Stromal cell of bone marrow (primary cell): ENCODE data around the gene HEATR5A.
A peak's percentile ranks its signal among the peaks of the same experiment; 100 is the strongest.
"Not testable (repeated sequence)": the region's sequence is repeated elsewhere in the genome, so short reads cannot be mapped to it uniquely, and the experiment has no call there.

Experiments
- DNase-seq: peaks from one replicate; pipeline ENCODE4 v3.0.0-alpha.2; 2012; ENCODE audit warnings: low read depth

HEATR5A gene

DNA sequence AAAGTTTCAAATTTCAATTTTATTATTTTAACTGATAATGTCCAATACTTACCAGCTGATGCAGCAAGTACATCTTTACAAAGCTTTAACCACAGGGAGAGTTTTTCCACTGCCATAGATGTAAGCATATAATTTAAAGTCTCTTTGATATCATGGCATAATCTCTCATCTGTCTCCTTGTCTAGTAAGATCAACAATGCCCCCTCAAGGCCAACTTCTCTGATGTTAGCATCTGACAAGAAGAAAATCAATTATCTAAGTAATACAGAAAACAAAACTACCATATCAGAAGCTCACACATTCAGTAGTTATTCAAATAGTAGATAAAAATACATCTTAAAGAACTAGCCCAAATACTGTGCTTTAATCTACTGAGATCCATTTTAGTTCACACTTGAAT, 94.2 kb downstream of the HEATR5A start:
- DNase-seq: peak; percentile 37

DNA sequence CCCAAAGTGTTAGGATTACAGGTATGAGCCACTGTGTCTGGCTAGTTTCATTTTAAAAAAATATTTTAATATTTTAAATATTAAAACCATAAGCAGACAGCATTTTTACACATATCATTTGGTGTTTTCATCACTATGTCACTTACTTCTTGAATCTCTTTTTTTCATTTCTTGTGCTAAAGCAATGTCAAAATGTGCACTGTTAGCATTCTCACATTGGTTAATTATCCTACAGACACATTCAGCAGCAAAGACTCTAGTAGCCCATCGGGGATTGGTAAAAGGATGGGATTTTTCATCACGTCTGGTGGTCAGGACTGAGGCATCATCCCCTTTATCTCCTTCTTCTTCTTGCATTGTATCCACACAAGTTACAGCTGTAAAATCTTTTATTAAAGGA, 96.9 kb downstream of the HEATR5A start:
- DNase-seq: no peak

DNA sequence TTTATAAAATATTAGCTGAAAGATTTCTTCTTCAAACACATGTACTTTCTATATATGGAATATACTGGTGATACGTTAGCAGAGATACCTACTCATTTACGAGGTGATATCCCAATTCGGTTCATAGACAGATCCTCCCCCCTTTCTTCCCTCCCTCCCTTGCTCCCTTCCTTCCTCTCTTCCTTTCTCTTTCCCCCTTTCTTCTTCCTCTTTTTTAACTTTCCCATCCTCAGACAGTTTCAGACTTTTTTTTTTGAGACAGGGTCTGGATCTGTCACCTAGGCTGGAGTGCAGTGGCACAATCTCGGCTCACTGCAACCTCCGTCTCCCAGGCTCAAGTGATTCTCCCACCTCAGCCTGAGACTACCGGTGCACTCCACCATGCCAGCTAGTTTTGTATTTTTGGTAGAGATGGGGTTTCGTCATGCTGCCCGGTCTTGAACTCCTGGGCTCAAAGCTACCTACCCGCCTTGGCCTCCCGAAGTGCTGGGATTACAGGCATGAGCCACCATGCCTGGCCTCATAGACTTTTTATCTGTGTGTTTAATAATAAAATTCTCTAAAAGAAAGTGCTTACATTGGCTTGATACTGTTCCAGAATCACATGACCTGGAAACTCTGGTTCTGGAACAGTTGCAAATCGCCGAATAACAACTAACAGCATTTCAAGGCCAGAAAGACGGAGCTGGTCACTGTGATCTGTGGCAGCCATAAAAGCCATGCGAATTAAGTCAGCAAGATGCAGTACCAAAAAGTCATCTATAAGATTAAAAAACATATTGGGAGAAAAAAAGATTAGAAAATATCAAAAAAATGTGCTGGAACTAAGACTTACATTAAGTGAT, 99.2 kb downstream of the HEATR5A start:
- DNase-seq: no peak

DNA sequence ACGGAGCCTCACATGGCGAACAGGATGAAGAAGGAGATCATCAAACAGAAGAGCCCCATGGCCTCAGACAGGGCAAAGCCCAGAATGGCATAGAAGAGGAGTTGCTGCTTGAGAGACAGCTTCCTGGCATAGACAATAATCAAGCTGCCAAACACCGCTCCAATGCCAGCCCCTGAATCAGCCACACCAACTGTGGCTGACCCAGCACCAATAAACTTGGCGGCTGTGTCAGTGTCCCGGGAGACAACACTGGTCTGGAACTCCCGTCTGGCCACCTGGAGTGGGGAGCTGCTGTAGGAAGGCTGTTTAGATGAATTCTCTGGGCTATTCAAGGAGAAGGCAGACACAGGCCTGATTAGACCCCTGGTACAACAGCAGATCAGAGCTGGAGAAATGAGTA, 100.1 kb downstream of the HEATR5A start:
- no peak for DNase-seq

DNA sequence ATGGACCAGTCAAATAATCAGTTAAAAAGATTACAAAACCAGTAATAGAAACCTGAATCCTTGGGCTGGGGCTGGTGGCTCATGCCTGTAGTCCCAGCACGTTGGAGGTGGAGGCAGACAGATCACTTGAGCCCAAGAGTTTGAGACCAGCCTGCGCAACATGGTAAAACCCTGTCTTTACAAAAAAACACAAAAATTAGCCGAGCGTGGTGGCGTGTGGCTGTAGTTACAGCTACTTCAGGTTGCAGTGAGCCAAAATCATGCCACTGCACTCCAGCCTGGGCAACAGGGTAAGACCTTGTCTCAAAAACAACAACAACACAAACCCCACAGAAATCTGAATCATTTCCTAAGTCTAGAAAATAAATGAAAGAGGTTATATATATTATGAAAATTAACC, 100.6 kb downstream of the HEATR5A start:
- no peak for DNase-seq

DNA sequence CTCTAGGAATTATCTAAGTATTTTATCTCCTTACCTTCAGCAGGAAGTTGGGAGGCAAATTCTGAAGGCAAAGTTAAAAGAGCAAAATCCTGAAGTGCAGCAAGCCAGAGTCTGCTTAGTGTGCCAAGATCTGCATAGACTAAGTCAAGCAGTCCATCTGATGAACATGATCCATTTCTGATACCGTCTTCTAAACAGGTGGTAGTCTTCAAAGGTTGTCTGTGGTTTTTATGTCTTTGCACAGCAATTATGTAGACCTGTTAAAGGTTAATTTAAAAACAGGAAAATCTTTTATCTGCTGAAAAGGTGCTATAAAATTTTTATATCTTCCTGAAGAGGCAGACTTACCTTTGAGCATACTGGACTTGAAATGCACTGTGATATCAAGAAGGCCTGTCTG, 107.4 kb downstream of the HEATR5A start:
- DNase-seq: no peak

DNA sequence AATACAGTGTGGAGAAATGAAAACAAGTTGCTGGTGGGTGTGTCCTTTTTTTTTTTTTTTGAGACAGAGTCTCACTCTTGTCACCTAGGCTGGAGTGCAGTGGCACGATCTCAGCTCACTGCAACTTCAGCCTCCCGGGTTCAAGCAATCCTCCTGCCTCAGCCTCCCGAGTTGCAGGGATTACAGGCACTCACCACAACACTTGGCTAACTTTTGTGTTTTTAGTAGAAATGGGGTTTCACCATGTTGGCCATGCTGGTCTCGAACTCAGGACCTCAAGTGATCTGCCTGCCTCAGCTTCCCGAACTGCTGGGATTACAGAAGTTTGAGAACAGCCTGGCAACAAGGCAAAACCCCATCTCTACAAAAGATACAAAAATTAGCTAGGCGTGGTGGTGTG, 108.0 kb downstream of the HEATR5A start:
- not testable (repeated sequence) for DNase-seq

DNA sequence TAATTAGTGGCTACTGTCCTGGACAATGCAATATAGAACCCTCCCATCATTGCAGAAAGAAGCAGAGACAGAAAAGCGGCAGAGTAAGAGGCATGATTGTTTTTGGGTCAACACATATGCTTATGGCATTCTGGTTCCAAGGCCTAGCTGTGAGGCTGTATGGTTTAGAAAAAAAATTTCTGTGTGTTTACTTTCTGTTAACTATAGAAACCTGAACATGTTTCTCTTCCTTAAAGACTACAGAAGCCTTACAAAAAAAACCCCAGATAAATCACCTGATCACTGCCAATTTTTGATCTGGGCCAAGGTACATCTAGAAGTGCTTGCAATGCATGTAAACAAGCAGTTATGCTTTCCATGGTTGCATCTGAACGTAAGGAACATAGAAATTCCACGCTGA, 112.7 kb downstream of the HEATR5A start:
- DNase-seq: no peak

DNA sequence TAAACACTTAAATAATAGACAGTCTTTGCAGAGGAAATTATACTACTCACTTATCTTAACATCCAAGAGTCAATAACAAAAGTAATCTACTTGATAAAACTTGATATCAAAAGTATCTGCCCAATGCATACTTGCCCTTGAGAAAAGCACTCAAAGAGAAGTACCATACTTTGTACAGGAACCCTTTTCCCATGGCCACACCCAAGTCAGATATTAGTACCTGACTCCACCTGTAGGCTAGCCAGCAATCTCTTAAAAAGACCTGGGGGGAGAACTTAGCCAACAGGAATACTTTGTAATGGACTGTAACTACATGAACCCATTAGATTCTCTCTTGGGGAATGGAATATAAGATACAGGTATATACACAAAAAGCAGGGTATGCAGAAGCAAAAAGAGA, 113.2 kb downstream of the HEATR5A start:
- no peak for DNase-seq

DNA sequence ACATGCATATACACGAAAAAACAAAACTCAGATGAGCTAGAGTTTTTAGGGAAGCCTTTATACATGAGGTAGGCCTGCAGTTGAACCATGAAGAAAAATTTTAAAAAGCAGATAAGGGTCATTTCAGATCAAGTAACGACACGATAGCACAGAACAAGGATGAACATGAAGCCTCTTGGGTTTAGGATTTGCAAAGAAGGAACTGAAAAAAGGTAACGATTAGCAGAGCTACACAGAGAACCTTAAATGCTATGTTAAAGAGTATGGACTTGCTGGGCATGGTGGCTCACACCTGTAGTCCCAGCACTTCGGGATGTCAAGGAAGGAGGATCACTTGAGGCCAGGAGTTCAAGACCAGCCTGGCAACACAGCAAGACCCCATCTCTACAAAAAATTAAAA, 116.7 kb downstream of the HEATR5A start:
- no peak for DNase-seq

DNA sequence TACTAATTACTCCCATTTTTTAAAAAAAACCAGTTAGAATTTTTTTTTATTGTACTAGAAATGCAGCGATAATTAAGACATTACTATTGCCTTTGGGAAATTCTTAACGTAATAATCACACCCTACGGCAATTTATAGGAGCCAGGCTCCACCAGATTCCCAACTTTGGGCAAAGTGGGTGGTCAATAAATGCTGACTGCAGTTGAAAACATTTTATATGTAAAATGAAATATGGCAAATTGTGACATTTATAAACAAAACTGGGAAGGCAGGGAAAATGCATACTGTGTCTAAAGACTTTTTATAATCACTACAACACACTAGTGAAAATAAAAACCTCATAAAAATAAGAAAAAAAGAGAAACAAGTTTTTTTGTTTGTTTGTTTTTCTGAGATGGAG, 119.5 kb downstream of the HEATR5A start:
- DNase-seq: no peak

DNA sequence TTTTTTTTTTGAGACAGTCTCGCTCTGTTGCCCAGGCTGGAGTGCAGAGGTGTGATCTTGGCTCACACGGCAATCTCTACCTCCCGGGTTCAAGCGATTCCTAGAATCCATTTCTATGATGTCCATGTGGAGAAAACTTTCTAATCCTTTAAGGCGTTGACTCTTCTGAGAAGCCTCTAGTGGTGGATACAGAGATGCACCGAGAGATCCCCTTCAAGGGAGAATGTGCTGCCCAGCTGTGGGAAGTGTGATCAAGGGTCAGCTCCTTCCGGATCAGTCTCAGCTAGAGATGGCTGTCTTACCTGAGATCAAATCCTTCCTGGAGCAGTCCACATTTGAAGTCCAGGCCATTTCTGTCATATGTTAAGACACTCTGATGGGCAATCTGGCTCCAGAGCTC, 120.1 kb downstream of the HEATR5A start:
- DNase-seq: no peak

DNA sequence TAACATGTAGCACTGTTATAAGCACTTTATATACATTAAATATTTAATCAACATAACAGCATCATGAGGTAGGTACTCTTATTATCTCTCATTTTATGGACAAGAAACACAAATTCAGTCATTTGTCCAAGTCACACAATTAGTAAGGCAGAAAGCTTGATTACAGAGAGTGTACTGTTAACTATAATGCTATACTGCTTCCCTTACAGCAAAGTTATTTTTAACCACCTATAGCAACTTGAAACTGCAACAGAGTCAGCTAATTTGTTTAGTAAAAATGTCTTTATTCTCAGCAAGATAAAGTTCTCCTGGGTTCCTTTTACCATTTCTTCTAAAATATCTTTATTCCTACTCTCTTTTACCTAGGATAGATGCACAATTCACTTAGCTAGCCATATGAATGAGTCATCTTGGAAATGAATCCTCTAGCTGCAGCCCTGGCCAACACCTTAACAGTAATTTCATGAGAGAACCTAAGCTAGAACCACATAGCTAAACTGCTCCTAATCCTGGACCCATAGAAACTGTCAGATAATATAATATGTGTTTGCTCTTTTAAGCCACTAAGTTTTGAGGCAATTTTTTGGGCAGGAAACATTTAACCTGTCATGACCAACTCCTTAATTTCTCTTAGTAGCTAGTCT, 122.5 kb downstream of the HEATR5A start:
- DNase-seq: no peak

DNA sequence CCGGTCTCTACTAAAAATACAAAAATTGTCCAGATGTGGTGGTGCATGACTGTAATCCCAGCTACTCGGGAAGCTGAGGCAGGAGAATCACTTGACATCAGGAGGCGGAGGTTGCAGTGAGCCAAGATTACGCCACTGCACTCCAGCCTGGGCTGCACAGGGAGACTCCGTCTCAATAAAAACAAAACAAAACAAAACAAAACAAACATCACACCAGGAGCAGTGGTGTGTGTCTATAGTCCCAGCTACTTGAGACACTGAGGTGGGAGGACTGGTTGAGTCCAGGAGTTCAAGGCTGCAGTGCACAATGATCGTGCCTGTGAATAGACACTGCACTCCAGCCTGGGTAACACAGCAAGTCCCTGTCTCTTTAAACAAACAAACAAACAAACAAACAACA, 123.2 kb downstream of the HEATR5A start:
- DNase-seq: no peak

DNA sequence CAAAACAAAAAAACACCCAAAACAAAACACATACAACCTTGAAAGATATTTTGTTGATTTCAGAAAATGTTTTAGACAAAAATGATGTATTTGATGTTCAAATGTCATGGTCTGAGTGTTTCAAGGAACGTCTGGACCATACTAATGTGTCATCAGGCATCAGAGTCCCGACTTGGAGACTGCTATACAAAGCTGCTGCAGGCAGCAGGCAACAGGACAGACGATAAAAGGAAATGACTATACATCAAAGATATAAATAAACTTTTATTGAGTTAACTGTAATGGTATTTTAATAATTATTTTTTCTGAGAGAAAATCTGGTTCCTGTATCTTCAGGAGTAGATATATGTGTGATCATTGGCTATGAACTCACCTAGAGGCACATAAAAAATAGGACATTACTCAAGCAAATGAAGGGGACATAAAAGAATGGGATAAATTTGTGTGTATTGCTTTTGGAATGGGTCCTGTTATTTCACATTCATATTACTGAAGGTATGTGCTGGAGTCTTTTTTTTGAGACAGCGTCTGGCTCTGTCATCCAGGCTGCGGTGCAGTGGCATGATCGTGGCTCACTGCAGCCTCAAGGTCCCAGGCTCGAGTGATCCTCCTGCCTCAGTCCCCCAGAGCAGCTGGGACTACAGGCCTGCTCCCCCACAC, 125.5 kb downstream of the HEATR5A start:
- no peak for DNase-seq

DNA sequence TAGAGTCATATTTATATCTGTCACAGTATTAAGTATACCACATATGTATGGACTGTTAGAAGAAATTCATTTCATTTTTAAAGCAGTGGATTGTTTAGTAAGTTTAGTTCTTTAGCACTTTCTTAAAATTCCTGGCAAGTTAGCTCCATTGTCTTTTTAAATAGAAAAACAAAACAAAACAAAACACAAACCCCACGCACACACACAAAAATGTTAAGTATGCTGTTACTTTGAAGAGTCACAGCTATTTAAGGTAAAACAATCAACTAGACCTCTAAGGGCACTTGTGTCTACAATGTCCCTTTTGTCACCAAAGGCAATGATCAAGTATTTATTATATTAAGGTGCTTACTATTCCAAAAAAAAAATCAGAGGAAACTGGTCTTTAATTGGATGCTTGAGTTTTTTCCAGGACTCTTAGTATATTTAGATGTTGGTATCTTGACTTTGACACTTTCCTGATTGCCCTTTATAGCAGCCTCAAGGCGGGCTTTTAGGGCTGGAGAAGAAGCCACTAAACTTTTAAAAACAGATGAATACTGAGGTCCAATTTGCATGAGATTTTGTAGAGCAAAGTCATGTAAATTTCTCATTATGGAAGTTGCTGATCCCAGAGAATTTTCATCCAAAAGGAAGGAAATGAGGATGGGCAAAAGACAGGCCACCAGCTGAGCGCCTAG, 127.3 kb downstream of the HEATR5A start:
- no peak for DNase-seq

DNA sequence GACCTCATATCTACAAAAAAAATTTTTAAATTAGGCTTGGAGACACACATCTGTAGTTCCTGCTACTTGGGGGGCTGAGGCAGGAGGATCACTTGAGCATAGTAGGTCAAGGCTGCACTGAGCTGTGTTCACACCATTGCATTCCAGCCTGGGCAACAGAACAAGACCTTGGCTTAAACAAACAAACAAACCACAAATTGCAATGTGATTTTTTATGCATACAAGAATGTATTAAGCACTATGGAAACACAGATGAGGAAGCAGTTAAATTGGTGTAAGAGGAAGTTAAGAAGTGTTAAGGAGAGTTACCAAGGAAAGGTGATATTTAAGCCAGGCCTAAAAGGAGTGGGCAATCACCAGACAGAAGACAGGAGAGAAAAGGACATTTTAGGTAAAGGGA, 129.1 kb downstream of the HEATR5A start:
- DNase-seq: no peak

DNA sequence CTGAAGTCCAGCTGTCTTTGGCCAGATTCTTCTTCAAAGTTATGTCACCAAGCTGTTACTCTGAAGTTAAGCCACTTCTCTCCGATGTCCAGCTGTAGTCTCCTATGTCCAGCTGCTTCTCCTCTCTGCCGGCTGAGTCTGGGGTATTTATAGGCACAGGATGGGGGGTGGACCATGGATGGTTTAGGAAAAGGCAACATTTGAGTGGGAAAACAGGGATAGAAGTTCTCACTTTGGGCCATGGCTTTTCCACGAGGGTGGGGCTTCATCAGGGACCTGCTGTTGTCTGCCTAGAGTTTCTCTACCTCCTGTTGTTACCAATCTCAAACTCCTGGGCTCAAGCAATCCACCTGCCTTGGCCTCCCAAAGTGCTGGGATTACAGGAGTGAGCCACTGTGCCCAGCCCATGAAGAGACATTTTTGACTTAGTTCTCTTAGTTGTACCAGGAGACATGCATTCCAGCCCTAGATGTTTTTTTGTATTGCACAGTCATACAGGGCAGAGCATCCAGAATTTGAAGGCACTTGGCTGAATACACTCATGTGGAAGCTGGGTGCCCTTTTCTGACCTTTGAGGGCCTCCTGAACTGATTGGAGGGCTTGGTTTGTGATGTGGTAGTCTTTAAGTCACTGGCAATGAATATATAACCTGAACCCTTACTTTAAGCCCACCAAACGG, 132.9 kb downstream of the HEATR5A start:
- no peak for DNase-seq

DNA sequence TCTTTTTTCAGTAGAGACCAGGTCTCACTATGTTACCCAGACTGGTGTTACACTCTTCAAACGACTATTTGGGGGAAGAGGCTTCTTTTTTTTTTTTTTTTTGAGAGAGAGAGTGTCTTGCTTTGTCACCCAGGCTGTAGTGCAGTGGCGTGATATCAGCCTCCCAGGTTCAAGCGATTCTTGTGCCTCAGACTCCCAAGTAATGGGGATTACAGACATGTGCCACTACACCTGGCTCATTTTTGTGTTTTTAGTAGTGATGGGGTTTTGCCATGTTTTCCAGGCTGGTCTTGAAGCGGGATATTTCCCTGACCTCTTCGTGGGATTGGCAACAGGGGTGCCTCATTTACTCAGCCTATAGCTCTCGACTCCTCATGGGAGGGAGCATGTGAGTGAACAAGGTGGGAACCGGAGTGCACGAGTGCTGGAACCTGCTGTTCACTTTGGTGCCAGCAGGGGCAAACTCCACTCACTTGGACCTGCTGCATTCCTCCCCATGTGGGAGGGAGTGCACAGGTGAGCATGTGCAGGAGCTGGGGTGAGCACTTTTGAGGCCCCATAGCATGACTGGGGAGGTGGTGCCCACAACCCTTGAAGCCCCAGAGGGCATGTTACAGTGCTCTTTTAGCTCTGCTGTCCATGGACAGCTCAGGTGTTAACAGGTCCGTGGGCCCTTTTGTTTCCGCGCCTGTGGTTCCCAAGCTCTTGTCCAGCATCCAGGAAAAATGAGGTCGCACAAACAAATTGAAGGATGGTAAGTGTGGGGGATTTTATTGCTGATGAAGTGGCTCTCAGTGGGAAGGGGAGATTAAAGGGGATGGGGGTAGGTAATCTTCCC, 133.7 kb downstream of the HEATR5A start:
- DNase-seq: no peak

DNA sequence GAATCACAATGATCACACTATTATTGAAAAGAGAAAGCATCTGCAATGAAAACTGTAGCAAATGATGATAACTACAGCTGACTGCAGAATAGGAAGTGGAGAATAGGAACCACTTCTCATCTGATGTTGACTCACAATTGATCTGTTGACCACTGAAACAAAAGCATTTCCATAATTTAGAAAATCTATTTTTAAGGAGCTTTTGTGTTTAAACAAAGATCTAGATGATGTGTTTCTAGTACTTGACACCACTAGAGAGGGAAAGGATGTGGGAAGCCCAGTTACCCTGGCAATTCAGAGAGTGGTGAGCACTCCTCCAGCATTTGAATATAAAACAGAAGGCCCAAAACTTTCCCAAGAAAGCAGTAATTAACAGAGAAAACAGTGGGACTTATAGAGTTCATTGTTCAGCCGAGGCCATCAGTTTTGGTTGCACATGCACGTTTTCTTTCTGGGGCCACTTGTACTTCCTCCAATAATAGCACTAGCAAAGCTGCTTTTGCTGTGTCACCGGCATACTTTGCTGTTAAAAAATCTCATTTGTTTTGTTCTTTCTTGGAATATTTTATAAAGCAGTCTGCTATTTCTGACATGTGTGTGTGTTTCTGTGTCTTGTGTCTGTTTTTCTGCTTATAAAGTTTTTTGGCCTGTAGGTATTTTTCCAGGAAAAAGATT, 136.6 kb downstream of the HEATR5A start:
- peak; percentile 21 for DNase-seq

DNA sequence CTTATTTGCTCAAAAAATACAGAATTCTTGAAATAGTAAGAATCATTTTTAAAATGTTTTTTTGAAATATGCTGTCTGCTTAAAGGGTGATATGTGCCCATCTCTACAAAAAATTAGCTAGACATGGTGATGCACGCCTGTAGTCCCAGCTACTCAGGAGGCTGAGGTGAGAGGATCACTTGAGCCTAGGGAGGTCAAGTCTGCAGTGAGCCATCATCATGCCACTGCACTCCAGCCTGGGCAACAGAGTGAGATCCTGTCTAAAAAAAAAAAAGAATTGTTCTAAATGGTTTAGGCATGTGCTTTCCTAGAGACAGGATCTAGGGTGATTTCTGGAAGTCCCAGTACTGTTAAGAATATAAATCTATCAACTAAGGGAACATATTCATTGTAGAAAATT, 137.2 kb downstream of the HEATR5A start:
- no peak for DNase-seq
